ENCODE data around the gene TMEM37.
A peak's percentile ranks its signal among the peaks of the same experiment; 100 is the strongest.

Gene TMEM37

GRCh38 chr2:119431155-119431975 lies at the start of gene TMEM37:
TMEM37 (plus strand) TSS chr2:119431854; CDS start chr2:119431904, 50 bp downstream.
- H3K36me3 ChIP-seq (ENCODE audit: control insufficient read depth in 2 of 2, insufficient read depth in 2 of 2, low read length in 2 of 2): no peaks in the 10 kb centered on the region
- peak within 1 kb of the TSS; percentile 72 to 84 for H3K4me3 ChIP-seq (ENCODE audit: low read length in 2 of 2)
- no peaks in the 10 kb centered on the region for H3K9me3 ChIP-seq (ENCODE audit: control insufficient read depth in 2 of 2, low read length in 2 of 2)
- peak within 1 kb of the TSS; percentile 89 to 97 for H3K27ac ChIP-seq (ENCODE audit: low read depth in 2 of 2, low read length in 2 of 2)
- H3K27me3 ChIP-seq (ENCODE audit: control insufficient read depth in 2 of 2, insufficient read depth in 2 of 2, low read length in 2 of 2): no peaks in the 10 kb centered on the region
- H3K9ac ChIP-seq (ENCODE audit: low read depth in 1 of 2, low read length in 2 of 2): peak within 1 kb of the TSS; percentile 91 to 92
- H3K4me1 ChIP-seq (ENCODE audit: control insufficient read depth in 2 of 2, insufficient read depth in 2 of 2, low read length in 2 of 2): peaks cover 73 to 82% of the 10 kb centered on the region in 2 donors

DNA sequence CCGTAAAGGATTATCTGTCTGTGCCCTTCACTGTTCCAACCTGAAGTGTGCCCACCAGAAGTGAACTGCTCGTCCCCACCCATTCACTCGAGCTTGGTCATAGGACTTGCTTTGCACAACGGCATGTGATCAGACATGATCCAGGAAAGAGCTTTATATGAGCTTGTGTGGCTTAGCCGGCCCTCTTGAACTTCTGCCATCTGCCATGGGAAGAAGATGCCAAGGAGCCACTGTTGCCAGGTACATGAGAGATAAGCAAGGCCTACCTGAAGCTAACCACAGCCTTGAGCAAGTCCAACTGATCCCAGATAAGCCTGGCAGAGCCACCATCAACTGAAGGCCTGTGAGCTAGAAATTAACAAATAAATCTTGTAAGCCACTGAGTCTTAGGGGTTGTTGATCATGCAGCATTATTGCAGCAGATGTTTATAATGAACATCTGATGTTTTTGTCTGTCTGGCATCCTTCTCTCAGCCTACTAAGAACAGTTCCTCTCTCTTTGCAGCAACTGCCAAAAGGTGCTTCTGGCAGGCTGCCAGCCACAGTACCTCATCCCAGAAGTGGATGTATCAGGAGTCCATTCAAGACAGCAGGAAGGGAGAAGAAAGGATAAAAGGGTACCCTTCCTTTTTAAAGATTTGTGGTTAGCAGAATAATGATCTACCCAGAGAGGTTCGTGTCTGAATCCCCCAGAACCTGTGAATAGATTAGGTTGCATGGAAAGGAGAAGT lies 48.1 kb upstream of the TMEM37 start:
- Histone ChIP-seq H3K27me3 (ENCODE audit: control insufficient read depth in 2 of 2, insufficient read depth in 2 of 2, low read length in 2 of 2) (no peaks in the 10 kb centered on the region), H3K9me3 (ENCODE audit: control insufficient read depth in 2 of 2, low read length in 2 of 2) (no peaks in the 10 kb centered on the region), H3K4me3 (ENCODE audit: low read length in 2 of 2) (no peak overlapping the region), H3K9ac (ENCODE audit: low read depth in 1 of 2, low read length in 2 of 2) (no peak overlapping the region), H3K27ac (ENCODE audit: low read depth in 2 of 2, low read length in 2 of 2) (no peak overlapping the region), H3K36me3 (ENCODE audit: control insufficient read depth in 2 of 2, insufficient read depth in 2 of 2, low read length in 2 of 2) (no peaks in the 10 kb centered on the region), H3K4me1 (ENCODE audit: control insufficient read depth in 2 of 2, insufficient read depth in 2 of 2, low read length in 2 of 2) (peaks cover 5 to 7% of the 10 kb centered on the region in 2 donors)

DNA sequence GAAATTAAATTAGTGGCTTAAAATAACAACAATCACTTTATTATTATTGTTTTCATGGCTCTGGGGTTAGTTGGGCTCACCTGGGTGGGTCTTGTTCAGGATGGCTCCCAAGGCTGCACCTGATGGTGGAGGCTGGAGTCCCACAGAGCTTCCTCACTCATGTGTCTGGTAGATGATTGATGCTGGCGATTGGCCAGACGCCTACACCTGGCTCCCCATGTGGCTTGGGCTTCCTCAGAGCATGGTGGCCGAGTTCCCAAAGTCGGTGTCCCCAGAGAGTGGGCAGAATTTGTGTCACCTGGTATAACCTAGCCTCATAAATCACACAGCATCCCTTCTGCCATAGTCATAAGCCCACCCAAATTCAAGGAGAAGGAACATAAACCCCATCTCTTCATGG lies 46.7 kb upstream of the TMEM37 start:
- no peak overlapping the region for H3K9ac ChIP-seq (ENCODE audit: low read depth in 1 of 2, low read length in 2 of 2)

GRCh38 chr2:119385466-119385865 lies 46.2 kb upstream of the TMEM37 start:
- H3K4me3 ChIP-seq (ENCODE audit: low read length in 2 of 2): no peak overlapping the region
- peaks cover 5 to 7% of the 10 kb centered on the region in 2 donors for H3K4me1 ChIP-seq (ENCODE audit: control insufficient read depth in 2 of 2, insufficient read depth in 2 of 2, low read length in 2 of 2)
- H3K9ac ChIP-seq (ENCODE audit: low read depth in 1 of 2, low read length in 2 of 2): no peak overlapping the region
- H3K36me3 ChIP-seq (ENCODE audit: control insufficient read depth in 2 of 2, insufficient read depth in 2 of 2, low read length in 2 of 2): no peaks in the 10 kb centered on the region
- no peaks in the 10 kb centered on the region for H3K27me3 ChIP-seq (ENCODE audit: control insufficient read depth in 2 of 2, insufficient read depth in 2 of 2, low read length in 2 of 2)
- no peak overlapping the region for H3K27ac ChIP-seq (ENCODE audit: low read depth in 2 of 2, low read length in 2 of 2)
- no peaks in the 10 kb centered on the region for H3K9me3 ChIP-seq (ENCODE audit: control insufficient read depth in 2 of 2, low read length in 2 of 2)

More for the DNA sequence above, 46.7 kb upstream of the TMEM37 start:
- Histone ChIP-seq H3K27me3 (ENCODE audit: control insufficient read depth in 2 of 2, insufficient read depth in 2 of 2, low read length in 2 of 2) (no peaks in the 10 kb centered on the region), H3K36me3 (ENCODE audit: control insufficient read depth in 2 of 2, insufficient read depth in 2 of 2, low read length in 2 of 2) (no peaks in the 10 kb centered on the region), H3K27ac (ENCODE audit: low read depth in 2 of 2, low read length in 2 of 2) (no peak overlapping the region), H3K4me1 (ENCODE audit: control insufficient read depth in 2 of 2, insufficient read depth in 2 of 2, low read length in 2 of 2) (peaks cover 5 to 7% of the 10 kb centered on the region in 2 donors), H3K9me3 (ENCODE audit: control insufficient read depth in 2 of 2, low read length in 2 of 2) (no peaks in the 10 kb centered on the region), H3K4me3 (ENCODE audit: low read length in 2 of 2) (no peak overlapping the region)

DNA sequence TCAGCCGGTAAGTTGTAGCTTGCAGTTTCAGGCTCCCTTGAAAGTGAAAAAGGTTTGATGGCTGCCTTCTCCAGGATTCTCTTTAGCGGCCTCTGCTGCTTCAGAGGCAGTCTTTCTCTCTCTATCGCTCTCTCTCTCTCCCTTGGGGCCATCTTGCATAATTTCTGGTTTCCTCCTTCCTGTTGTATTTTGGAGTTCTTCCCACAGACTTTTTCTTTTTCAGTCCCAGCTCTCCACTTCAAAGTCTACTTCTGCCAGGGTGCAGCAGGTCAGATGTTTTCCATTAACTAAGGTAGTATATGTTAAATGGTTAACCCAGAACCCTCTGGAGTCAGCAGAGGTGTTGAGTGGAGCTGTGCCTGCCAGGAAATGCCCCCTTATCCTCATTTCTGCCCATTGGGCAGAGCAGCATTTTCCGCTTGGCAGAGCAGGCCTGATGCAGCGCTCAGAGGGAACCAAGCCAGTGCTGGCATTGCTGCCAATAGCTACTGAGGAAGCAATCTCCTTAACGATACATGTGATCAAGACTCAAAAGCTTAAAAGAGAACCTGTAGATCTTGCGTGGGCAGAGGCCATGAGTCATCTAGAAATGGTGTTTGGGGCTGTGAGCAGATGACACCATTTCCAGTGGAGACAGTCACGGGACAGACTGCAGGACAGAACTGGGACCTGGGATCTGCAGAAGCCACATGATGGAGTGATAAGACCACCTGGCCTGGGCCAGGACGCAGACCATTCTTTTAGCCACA lies 44.1 kb upstream of the TMEM37 start:
- Histone ChIP-seq H3K27me3 (ENCODE audit: control insufficient read depth in 2 of 2, insufficient read depth in 2 of 2, low read length in 2 of 2) (no peaks in the 10 kb centered on the region), H3K27ac (ENCODE audit: low read depth in 2 of 2, low read length in 2 of 2) (peak overlapping the region in 1 of 2 donors; percentile 2), H3K9me3 (ENCODE audit: control insufficient read depth in 2 of 2, low read length in 2 of 2) (no peaks in the 10 kb centered on the region), H3K36me3 (ENCODE audit: control insufficient read depth in 2 of 2, insufficient read depth in 2 of 2, low read length in 2 of 2) (no peaks in the 10 kb centered on the region), H3K9ac (ENCODE audit: low read depth in 1 of 2, low read length in 2 of 2) (no peak overlapping the region), H3K4me3 (ENCODE audit: low read length in 2 of 2) (no peak overlapping the region), H3K4me1 (ENCODE audit: control insufficient read depth in 2 of 2, insufficient read depth in 2 of 2, low read length in 2 of 2) (peaks cover 5 to 7% of the 10 kb centered on the region in 2 donors)

DNA sequence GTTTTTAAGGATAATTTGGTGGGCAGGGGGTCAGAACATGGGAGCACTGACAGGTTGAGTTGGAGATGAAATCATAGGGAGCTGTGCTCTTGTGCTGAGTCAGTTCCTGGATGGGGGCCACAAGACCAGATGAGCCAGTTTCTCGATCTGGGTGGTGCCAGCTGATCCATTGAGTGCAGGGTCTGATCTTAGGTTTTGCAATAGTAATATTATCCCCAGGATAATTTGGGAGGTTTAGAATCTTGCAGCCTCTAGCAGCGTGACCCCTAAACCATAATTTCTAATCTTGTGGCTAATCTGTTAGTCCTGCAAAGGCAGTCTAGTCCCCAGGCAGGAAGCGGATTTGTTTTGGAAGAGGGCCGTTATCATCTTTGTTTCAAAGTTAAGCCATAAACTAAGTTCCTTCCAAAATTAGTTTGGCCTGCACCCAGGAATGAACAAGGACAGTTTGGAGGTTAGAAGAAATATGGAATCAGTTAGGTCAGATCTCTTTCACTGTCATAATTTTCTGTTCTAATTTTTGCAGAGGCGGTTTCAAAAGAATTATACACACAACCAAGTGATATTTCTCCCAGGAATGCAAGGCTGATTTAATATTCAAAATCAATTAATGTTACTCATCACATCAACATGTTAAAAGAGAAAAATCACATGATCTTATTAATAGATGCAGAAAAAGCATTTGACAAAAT lies 41.9 kb upstream of the TMEM37 start:
- Histone ChIP-seq H3K27ac (ENCODE audit: low read depth in 2 of 2, low read length in 2 of 2) (no peak overlapping the region), H3K27me3 (ENCODE audit: control insufficient read depth in 2 of 2, insufficient read depth in 2 of 2, low read length in 2 of 2) (no peaks in the 10 kb centered on the region), H3K36me3 (ENCODE audit: control insufficient read depth in 2 of 2, insufficient read depth in 2 of 2, low read length in 2 of 2) (no peaks in the 10 kb centered on the region), H3K4me1 (ENCODE audit: control insufficient read depth in 2 of 2, insufficient read depth in 2 of 2, low read length in 2 of 2) (peaks cover 4 to 5% of the 10 kb centered on the region in 2 donors), H3K9ac (ENCODE audit: low read depth in 1 of 2, low read length in 2 of 2) (no peak overlapping the region), H3K9me3 (ENCODE audit: control insufficient read depth in 2 of 2, low read length in 2 of 2) (no peaks in the 10 kb centered on the region), H3K4me3 (ENCODE audit: low read length in 2 of 2) (no peak overlapping the region)

DNA sequence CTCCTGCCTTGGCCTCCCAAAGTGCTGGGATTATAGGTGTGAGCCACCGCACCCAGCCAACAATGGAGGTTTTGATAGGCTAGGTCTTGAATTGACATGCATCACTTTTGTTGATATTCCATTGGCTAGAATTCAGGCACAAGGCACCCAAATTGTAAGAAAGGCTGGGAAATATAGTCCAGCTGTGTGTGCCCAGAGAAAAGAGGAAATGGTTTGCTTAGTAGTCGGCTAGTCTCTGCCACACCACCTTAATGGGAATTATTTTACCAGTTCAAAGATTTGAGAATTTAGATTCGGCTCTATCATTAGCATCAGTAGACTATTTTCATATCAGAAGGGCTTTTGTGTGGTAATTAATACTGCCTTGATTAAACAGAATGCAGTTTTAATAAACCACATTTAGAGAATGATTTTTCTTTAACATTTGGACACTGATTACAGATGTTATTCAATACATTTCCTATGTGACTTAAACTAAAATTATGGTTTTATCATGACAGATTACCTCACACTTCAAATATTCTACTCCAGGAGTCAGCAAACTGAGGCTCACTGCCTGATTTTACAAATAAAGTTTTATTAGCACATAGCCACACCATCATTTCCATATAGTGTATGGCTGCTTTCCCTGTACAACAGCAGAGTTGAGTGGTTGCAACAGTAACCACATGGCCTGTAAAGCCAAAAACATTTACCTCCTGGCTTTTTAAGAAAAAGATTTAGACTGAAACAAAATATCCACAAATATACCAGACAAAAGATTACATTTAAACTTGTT lies 37.5 kb upstream of the TMEM37 start:
- Histone ChIP-seq H3K27ac (ENCODE audit: low read depth in 2 of 2, low read length in 2 of 2) (no peak overlapping the region), H3K4me3 (ENCODE audit: low read length in 2 of 2) (no peak overlapping the region), H3K27me3 (ENCODE audit: control insufficient read depth in 2 of 2, insufficient read depth in 2 of 2, low read length in 2 of 2) (no peaks in the 10 kb centered on the region), H3K4me1 (ENCODE audit: control insufficient read depth in 2 of 2, insufficient read depth in 2 of 2, low read length in 2 of 2) (no peaks in the 10 kb centered on the region), H3K36me3 (ENCODE audit: control insufficient read depth in 2 of 2, insufficient read depth in 2 of 2, low read length in 2 of 2) (no peaks in the 10 kb centered on the region), H3K9ac (ENCODE audit: low read depth in 1 of 2, low read length in 2 of 2) (no peak overlapping the region), H3K9me3 (ENCODE audit: control insufficient read depth in 2 of 2, low read length in 2 of 2) (no peaks in the 10 kb centered on the region)

- no peak overlapping the region for H3K27ac ChIP-seq (ENCODE audit: low read depth in 2 of 2, low read length in 2 of 2)
- H3K9ac ChIP-seq (ENCODE audit: low read depth in 1 of 2, low read length in 2 of 2): no peak overlapping the region
- H3K36me3 ChIP-seq (ENCODE audit: control insufficient read depth in 2 of 2, insufficient read depth in 2 of 2, low read length in 2 of 2): no peaks in the 10 kb centered on the region
- H3K27me3 ChIP-seq (ENCODE audit: control insufficient read depth in 2 of 2, insufficient read depth in 2 of 2, low read length in 2 of 2): no peaks in the 10 kb centered on the region
- H3K9me3 ChIP-seq (ENCODE audit: control insufficient read depth in 2 of 2, low read length in 2 of 2): no peaks in the 10 kb centered on the region
- no peaks in the 10 kb centered on the region for H3K4me1 ChIP-seq (ENCODE audit: control insufficient read depth in 2 of 2, insufficient read depth in 2 of 2, low read length in 2 of 2)
- H3K4me3 ChIP-seq (ENCODE audit: low read length in 2 of 2): no peak overlapping the region
Observed at GRCh38 chr2:119397196-119397595, 34.5 kb upstream of the TMEM37 start.

- Histone ChIP-seq H3K36me3 (ENCODE audit: control insufficient read depth in 2 of 2, insufficient read depth in 2 of 2, low read length in 2 of 2) (no peaks in the 10 kb centered on the region), H3K9me3 (ENCODE audit: control insufficient read depth in 2 of 2, low read length in 2 of 2) (no peaks in the 10 kb centered on the region), H3K4me3 (ENCODE audit: low read length in 2 of 2) (no peak overlapping the region), H3K9ac (ENCODE audit: low read depth in 1 of 2, low read length in 2 of 2) (no peak overlapping the region), H3K4me1 (ENCODE audit: control insufficient read depth in 2 of 2, insufficient read depth in 2 of 2, low read length in 2 of 2) (peaks cover 10% of the 10 kb centered on the region in 2 donors), H3K27ac (ENCODE audit: low read depth in 2 of 2, low read length in 2 of 2) (peak overlapping the region; percentile 62 to 77), H3K27me3 (ENCODE audit: control insufficient read depth in 2 of 2, insufficient read depth in 2 of 2, low read length in 2 of 2) (no peaks in the 10 kb centered on the region)
Observed at GRCh38 chr2:119402106-119402505, 29.5 kb upstream of the TMEM37 start.
